Natural killer cell (primary cell): Measurements from ENCODE around the gene DUSP23. TPM values are rescaled to one million over a fixed set of nuclear protein-coding genes. Genes with fewer than 3 reads are reported as not detected.

Experiments
- ATAC-seq, 3 donors: fragments of 150-1000 bp in 2 of 3; fragments of 200-7000 bp in 1 of 3; cut with Tn5 transposase; 1 replicate in 1 of 3; 2 replicates in 2 of 3; pipeline ENCODE4 v1.10.0; 2021; ENCODE audit warnings: mild to moderate bottlenecking in 2 of 3, moderate library complexity in 2 of 3
- DNase-seq, 2 donors: peaks; one replicate each; pipeline versions ENCODE4 v3.0.0 to v3.0.0-alpha.2; 2013 to 2021; ENCODE audit warnings: mixed read lengths in 1 of 2
- H3K27ac ChIP-seq: one replicate; pipeline ENCODE4 v1.5.1; 2013; ENCODE audit warnings: mild to moderate bottlenecking, low read length
- H3K27me3 ChIP-seq: one replicate; pipeline ENCODE4 v1.6.1; 2013; ENCODE audit warnings: low read length; ENCODE audit not compliant: control insufficient read depth, insufficient read depth
- H3K36me3 ChIP-seq: one replicate; pipeline ENCODE4 v1.6.1; 2013; ENCODE audit warnings: low read length; ENCODE audit not compliant: control insufficient read depth, insufficient read depth
- H3K4me1 ChIP-seq: one replicate; pipeline ENCODE4 v1.6.1; 2013; ENCODE audit warnings: low read length; ENCODE audit not compliant: control insufficient read depth, insufficient read depth
- H3K4me3 ChIP-seq: one replicate; pipeline ENCODE4 v1.5.1; 2013; ENCODE audit warnings: low read length
- H3K9me3 ChIP-seq: one replicate; pipeline ENCODE4 v1.6.1; 2013; ENCODE audit warnings: low read length; ENCODE audit not compliant: control insufficient read depth, insufficient read depth
- H3K27ac Mint-ChIP-seq, 2 donors: one replicate each; pipeline ENCODE4 v1.8.0; 2022; ENCODE audit warnings: mild to moderate bottlenecking in 2 of 2, mixed read lengths in 2 of 2, moderate library complexity in 1 of 2
- H3K27me3 Mint-ChIP-seq, 2 donors: one replicate each; pipeline ENCODE4 v1.8.0; 2022; ENCODE audit warnings: low read depth in 2 of 2, mixed read lengths in 2 of 2
- H3K36me3 Mint-ChIP-seq: one replicate; pipeline ENCODE4 v1.8.0; 2022; ENCODE audit warnings: mixed read lengths
- H3K4me1 Mint-ChIP-seq, 2 donors: one replicate each; pipeline ENCODE4 v1.8.0; 2022; ENCODE audit warnings: mixed read lengths in 2 of 2
- H3K4me3 Mint-ChIP-seq: one replicate; pipeline ENCODE4 v1.8.0; 2022; ENCODE audit warnings: mild to moderate bottlenecking, moderate library complexity, mixed read lengths
- H3K9me3 Mint-ChIP-seq, 2 donors: one replicate each; pipeline ENCODE4 v1.8.0; 2022; ENCODE audit warnings: mixed read lengths in 2 of 2
- whole genome bisulfite sequencing: methylation state at CpG from one replicate; pipeline ENCODE4 v1.1.7; 2013; ENCODE audit warnings: missing lambda C conversion rate; ENCODE audit not compliant: insufficient coverage; 5-methylcytosine and 5-hydroxymethylcytosine counted together
- intact Hi-C: fragments of 100-400 bp; cut with micrococcal nuclease; formaldehyde crosslinking; loops from one replicate; pipeline ENCODE4 v1.14.2; 2022
- total RNA-seq, 4 donors: library from RNA; stranded (reverse); fragments of 120-200 nt in 1 of 4; gene quantifications; one replicate each; pipeline versions ENCODE4 v1.2.3 to v1.2.4, GENCODE V29; 2013 to 2022
- TF ChIP-seq, protein P1 (sequence below): fragments of 200-600 bp; IDR thresholded peaks from one replicate; pipeline ENCODE4 v1.8.0; 2022; ENCODE audit warnings: antibody characterized with exemption

The DUSP23 gene
- total RNA-seq, 3 donors from 2014 or later (not counting 1 experiment from before 2014, with no cell fraction given) = 18.6 to 22.1 (median 21.1) TPM

DNA sequence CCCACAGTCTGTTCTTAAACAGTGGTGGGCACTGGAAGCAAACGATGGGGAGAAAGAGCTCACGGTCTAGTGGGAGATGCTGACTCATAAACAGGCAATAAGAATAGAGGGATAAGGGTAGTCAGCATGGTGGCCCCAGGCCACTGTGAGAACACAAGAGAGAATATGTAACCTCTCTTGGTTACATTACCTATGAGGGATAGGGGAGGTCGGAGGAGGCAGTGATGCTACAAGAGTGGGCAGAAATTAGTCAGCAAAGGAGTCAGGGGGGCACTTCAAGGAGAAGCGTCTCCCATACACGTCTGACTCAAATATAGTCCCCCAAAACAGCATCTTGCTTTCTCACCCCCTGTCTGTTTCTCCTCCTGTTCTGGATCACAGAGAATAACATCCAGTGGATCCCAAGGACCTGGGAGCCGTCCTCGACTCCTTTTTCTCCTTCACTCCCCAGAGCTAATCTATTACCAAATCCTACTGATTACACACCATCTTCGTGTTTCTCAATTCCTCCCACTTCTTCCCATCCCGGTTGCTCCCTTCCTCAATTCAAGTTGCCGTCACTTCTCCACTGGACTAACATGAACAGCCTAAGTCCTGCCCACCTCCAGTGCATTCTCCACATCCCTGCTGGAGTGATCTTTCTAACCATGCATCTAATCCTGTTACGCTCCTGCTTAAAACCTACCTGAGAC lies 48.0 kb downstream of the DUSP23 start:
- peak overlapping the region; percentile 60 for H3K4me3 Mint-ChIP-seq
- Histone ChIP-seq H3K9me3 (peaks cover 24% of the 10 kb centered on the region), H3K4me1 (peaks cover 67% of the 10 kb centered on the region), H3K4me3 (no peak overlapping the region), H3K27ac (no peak overlapping the region), H3K27me3 (no peaks in the 10 kb centered on the region), H3K36me3 (no peaks in the 10 kb centered on the region)
- TF ChIP-seq, protein P1, sequence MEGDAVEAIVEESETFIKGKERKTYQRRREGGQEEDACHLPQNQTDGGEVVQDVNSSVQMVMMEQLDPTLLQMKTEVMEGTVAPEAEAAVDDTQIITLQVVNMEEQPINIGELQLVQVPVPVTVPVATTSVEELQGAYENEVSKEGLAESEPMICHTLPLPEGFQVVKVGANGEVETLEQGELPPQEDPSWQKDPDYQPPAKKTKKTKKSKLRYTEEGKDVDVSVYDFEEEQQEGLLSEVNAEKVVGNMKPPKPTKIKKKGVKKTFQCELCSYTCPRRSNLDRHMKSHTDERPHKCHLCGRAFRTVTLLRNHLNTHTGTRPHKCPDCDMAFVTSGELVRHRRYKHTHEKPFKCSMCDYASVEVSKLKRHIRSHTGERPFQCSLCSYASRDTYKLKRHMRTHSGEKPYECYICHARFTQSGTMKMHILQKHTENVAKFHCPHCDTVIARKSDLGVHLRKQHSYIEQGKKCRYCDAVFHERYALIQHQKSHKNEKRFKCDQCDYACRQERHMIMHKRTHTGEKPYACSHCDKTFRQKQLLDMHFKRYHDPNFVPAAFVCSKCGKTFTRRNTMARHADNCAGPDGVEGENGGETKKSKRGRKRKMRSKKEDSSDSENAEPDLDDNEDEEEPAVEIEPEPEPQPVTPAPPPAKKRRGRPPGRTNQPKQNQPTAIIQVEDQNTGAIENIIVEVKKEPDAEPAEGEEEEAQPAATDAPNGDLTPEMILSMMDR = no peak
- peak overlapping the region; percentile 45 to 72 for H3K27ac Mint-ChIP-seq
- ATAC-seq (no peak), DNase-seq (no peak)
- peaks cover 20% of the 10 kb centered on the region in 2 donors for H3K27me3 Mint-ChIP-seq
- 88% methylated on average over 11 of the region's 11 CpGs for WGBS
- peaks cover 15% of the 10 kb centered on the region for H3K36me3 Mint-ChIP-seq
- peaks cover 67 to 71% of the 10 kb centered on the region in 2 donors for H3K4me1 Mint-ChIP-seq
- peaks cover 5 to 6% of the 10 kb centered on the region in 2 donors for H3K9me3 Mint-ChIP-seq
- intact Hi-C loops = loop anchor here (10.0 kb wide), 1 partner anchor 1246 kb away; no protein-coding TSS in a partner anchor

DNA sequence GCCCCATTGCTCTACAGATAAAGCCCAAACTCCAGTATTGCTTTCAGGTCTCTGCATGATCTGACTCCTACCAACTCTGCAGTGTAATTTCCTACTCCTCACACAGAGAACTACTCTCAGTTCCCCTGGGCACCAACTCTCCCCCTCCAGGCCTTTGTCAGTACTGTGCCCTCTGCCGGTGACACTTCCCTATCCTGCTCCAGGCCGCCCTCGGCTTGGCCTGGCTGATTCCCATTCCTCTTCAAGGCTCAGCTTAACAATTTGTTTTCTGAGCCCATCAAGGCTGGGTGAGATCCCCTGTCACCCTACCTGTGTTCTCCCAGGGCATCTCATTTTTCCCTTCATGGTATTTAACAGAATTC lies 48.5 kb downstream of the DUSP23 start:
- Mint-ChIP-seq H3K27ac (peak overlapping the region; percentile 45 to 72), H3K36me3 (peaks cover 17% of the 10 kb centered on the region), H3K4me3 (peak overlapping the region; percentile 60), H3K4me1 (peaks cover 62 to 65% of the 10 kb centered on the region in 2 donors), H3K27me3 (peaks cover 20 to 22% of the 10 kb centered on the region in 2 donors), H3K9me3 (peaks cover 5 to 6% of the 10 kb centered on the region in 2 donors)
- H3K36me3 ChIP-seq = no peaks in the 10 kb centered on the region
- intact Hi-C loops = loop anchor here (10.0 kb wide), 1 partner anchor 1246 kb away; no protein-coding TSS in a partner anchor
- 49% methylated on average over 3 of the region's 3 CpGs for WGBS
- H3K27ac ChIP-seq = no peak overlapping the region
- ATAC-seq = peak in 1 of 3 donors; percentile 25
- peaks cover 62% of the 10 kb centered on the region for H3K4me1 ChIP-seq
- DNase-seq = peak in 1 of 2 donors; percentile 10
- H3K9me3 ChIP-seq = peaks cover 24% of the 10 kb centered on the region
- H3K27me3 ChIP-seq = no peaks in the 10 kb centered on the region
- no peak overlapping the region for H3K4me3 ChIP-seq
- TF ChIP-seq, protein P1 = no peak

DNA sequence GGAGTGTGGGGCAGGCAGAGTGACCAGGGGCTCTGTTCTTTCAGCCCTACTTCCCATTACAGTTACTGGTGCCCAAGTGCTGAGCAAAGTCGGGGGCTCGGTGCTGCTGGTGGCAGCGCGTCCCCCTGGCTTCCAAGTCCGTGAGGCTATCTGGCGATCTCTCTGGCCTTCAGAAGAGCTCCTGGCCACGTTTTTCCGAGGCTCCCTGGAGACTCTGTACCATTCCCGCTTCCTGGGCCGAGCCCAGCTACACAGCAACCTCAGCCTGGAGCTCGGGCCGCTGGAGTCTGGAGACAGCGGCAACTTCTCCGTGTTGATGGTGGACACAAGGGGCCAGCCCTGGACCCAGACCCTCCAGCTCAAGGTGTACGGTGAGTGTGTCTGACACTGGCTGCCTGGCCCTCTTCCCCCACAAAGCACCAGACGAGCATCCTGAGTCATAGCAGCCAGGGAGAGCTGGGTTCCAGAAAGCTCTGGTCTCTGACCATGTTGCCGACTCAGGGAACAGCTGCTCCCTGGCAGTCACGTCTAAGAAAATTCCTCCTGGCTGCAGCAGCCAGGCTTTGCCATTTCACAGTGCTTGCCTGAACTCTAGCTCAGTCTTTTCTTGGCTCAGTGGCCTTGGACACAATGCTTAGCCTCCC lies 49.2 kb downstream of the DUSP23 start:
- Histone ChIP-seq H3K4me1 (peaks cover 55% of the 10 kb centered on the region), H3K36me3 (no peaks in the 10 kb centered on the region), H3K27me3 (no peaks in the 10 kb centered on the region), H3K9me3 (peaks cover 24% of the 10 kb centered on the region), H3K4me3 (no peak overlapping the region), H3K27ac (no peak overlapping the region)
- TF ChIP-seq, protein P1 = no peak
- Mint-ChIP-seq H3K9me3 (peaks cover 5 to 6% of the 10 kb centered on the region in 2 donors), H3K4me1 (peaks cover 55 to 59% of the 10 kb centered on the region in 2 donors), H3K27ac (no peak overlapping the region), H3K27me3 (peaks cover 20 to 25% of the 10 kb centered on the region in 2 donors), H3K36me3 (peaks cover 17% of the 10 kb centered on the region), H3K4me3 (peak overlapping the region; percentile 50)
- DNase-seq (no peak), ATAC-seq (no peak)
- WGBS = 96% methylated on average over 18 of the region's 18 CpGs
- intact Hi-C loops = loop anchor here (10.0 kb wide), 1 partner anchor 1245 kb away; no protein-coding TSS in a partner anchor
